K562 (cell line): ENCODE data around the gene PDZK1IP1. TPM values are rescaled to one million over a fixed set of nuclear protein-coding genes. Genes with fewer than 3 reads are reported as not detected.

Source experiments
- CHD1 ChIP-seq: fragments of 200-600 bp; sonication (generic); IDR thresholded peaks from one replicate; pipeline ENCODE4 v1.6.1; 2012; ENCODE audit warnings: mild to moderate bottlenecking, moderate library complexity, low read length, inconsistent platforms
- E2F5 ChIP-seq: sonication (generic); formaldehyde crosslinking; IDR thresholded peaks from 2 replicates; pipeline ENCODE4 v1.8.0; 2022; ENCODE audit warnings: mild to moderate bottlenecking, missing genetic modification reagents
- HDAC1 ChIP-seq, 2 experiments: fragments of 450-650 bp; IDR thresholded peaks; 2 replicates each; pipeline ENCODE4 v1.6.1; 2016 to 2017; ENCODE audit warnings: inconsistent platforms in 1 of 2, mild to moderate bottlenecking in 1 of 2, moderate library complexity in 1 of 2
- JUNB ChIP-seq: fragments of 450-650 bp; formaldehyde crosslinking; conservative IDR thresholded peaks from 2 replicates; pipeline ENCODE4 v1.4.0; 2020; ENCODE audit warnings: mild to moderate bottlenecking
- MGA ChIP-seq: fragments of 450-650 bp; IDR thresholded peaks from 2 replicates; pipeline ENCODE4 v1.6.1; 2016; ENCODE audit warnings: mild to moderate bottlenecking, moderate library complexity
- POLR2G ChIP-seq: fragments of 200-400 bp; formaldehyde crosslinking; IDR thresholded peaks from 2 replicates; pipeline ENCODE4 v1.6.1; 2017; ENCODE audit warnings: low read depth, mild to moderate bottlenecking, antibody characterized with exemption, low read length, moderate library complexity
- RB1 ChIP-seq: fragments of 450-650 bp; IDR thresholded peaks from 2 replicates; pipeline ENCODE4 v1.6.1; 2017; ENCODE audit warnings: low read depth, mild to moderate bottlenecking
- TAF7 ChIP-seq: fragments of 450-650 bp; IDR thresholded peaks from 2 replicates; pipeline ENCODE4 v1.6.1; 2016; ENCODE audit warnings: missing genetic modification characterization, missing compliant biosample characterization
- UBTF ChIP-seq, 2 experiments: IDR thresholded peaks; 2 replicates each; pipeline ENCODE4 v1.6.1; 2012; ENCODE audit warnings: improper control_type of control experiment in 2 of 2, low read depth in 2 of 2, low read length in 2 of 2, borderline replicate concordance in 1 of 2
- YY1 ChIP-seq, 3 experiments: IDR thresholded peaks; 2 replicates each; pipeline ENCODE4 v1.6.1; 2011; ENCODE audit warnings: low read length in 2 of 3, mild to moderate bottlenecking in 2 of 3, moderate library complexity in 2 of 3, borderline replicate concordance in 1 of 3, control low read depth in 1 of 3, low read depth in 1 of 3; ENCODE audit not compliant: insufficient read depth in 3 of 3, insufficient replicate concordance in 2 of 3, control insufficient read depth in 1 of 3, insufficient read length in 1 of 3; ENCODE audit errors: extremely low read depth in 1 of 3
- ZFX ChIP-seq: sonication (generic); formaldehyde crosslinking; IDR thresholded peaks from 2 replicates; pipeline ENCODE4 v1.8.0; 2022; ENCODE audit warnings: mild to moderate bottlenecking, missing genetic modification reagents, moderate library complexity
- ZNF431 ChIP-seq: sonication (generic); formaldehyde crosslinking; IDR thresholded peaks from 2 replicates; pipeline ENCODE4 v1.8.0; 2022; ENCODE audit warnings: mild to moderate bottlenecking, missing genetic modification reagents
- polyA plus RNA-seq, 8 experiments: library from polyadenylated mRNA; depleted of rRNA in 4 of 8; stranded (reverse) in 5 of 8; unstranded in 3 of 8; fragments of >200 nt; fragmentation: Nextera tagmentation in 2 of 8; fragmentation: Illumina TruSeq in 1 of 8; extraction: Ambion mirVana in 2 of 8; extraction: Trizol in 1 of 8; gene quantifications; 2 replicates each; pipeline versions ENCODE4 v1.2.1 to v1.2.3, GENCODE V29; 2011 to 2014; ENCODE audit warnings: inconsistent platforms in 1 of 8, missing spikeins in 1 of 8
- total RNA-seq, 7 experiments: library from RNA; depleted of rRNA in 6 of 7; stranded (reverse); fragments of >200 nt in 6 of 7; fragmentation: Illumina TruSeq in 2 of 7; extraction: Trizol in 2 of 7; gene quantifications; 2 replicates each; pipeline versions ENCODE4 v1.2.1 to v1.2.3, GENCODE V29; 2011 to 2021; ENCODE audit warnings: low replicate concordance in 1 of 7

PDZK1IP1 gene
- total and polyA plus RNA-seq, 9 of the 15 experiments (the other 6 are each of a cell fraction or from before 2014, with no cell fraction given) = 0.17 to 0.68 (median 0.53) TPM; not detected in 2

- TF ChIP-seq UBTF (IDR thresholded peaks at IDR 0.05; ENCODE audit: borderline replicate concordance in 1 of 2, low read depth in 2 of 2, low read length in 2 of 2) (peak; percentile 79 to 84), MGA (peak; percentile 48; the same call in 1 of the 2 replicates), POLR2G (peak; percentile 72), ZFX (CRISPR knock-in tag) (peak; percentile 65), HDAC1 (IDR thresholded peaks at IDR 0.05) (no peak), TAF7 (tag) (no peak), JUNB (CRISPR knock-in tag) (no peak), E2F5 (CRISPR knock-in tag) (no peak), RB1 (peak; percentile 29; the same call in 1 of the 2 replicates), CHD1 (peak; percentile 94), ZNF431 (CRISPR knock-in tag) (0 out of 2 replicates have a peak, but pooled peaks have one; percentile 34), YY1 (IDR thresholded peaks at IDR 0.05; ENCODE audit: borderline replicate concordance in 1 of 3, control insufficient read depth in 1 of 3, extremely low read depth in 1 of 3, insufficient read depth in 3 of 3, insufficient read length in 1 of 3, insufficient replicate concordance in 2 of 3, low read depth in 1 of 3, low read length in 2 of 3) (peak in 1 of 3 experiments; percentile 6)
Measured at GRCh38 chr1:47230692-47231300, 41.0 kb upstream of the PDZK1IP1 start (continued).
